Measurements from ENCODE around the gene MEX3A.

The MEX3A gene

GRCh38 chr1:156106624-156107488 lies 24.6 kb upstream of the MEX3A start:
- H3K9ac ChIP-seq (ENCODE audit: low read depth, low read length): peak overlapping the region; percentile 70
- no peaks in the 10 kb centered on the region for H3K36me3 ChIP-seq (ENCODE audit: insufficient read depth, low read length)
- no peaks in the 10 kb centered on the region for H3K27me3 ChIP-seq (ENCODE audit: control insufficient read depth, insufficient read depth, low read length)
- no peaks in the 10 kb centered on the region for H3K9me3 ChIP-seq (replicated peaks; ENCODE audit: low read length)
- H3K4me1 ChIP-seq (ENCODE audit: control insufficient read depth, insufficient read depth, low read length): peaks cover 55% of the 10 kb centered on the region
- peak overlapping the region; percentile 49 for H3K4me2 ChIP-seq (ENCODE audit: low read length)
- no peak overlapping the region for H3K4me3 ChIP-seq (ENCODE audit: low read length)

- Histone ChIP-seq H3K9ac (ENCODE audit: low read depth, low read length) (peak overlapping the region; percentile 87), H3K4me2 (ENCODE audit: low read length) (peak overlapping the region; percentile 73), H3K4me3 (ENCODE audit: low read length) (peak overlapping the region; percentile 59), H3K36me3 (ENCODE audit: insufficient read depth, low read length) (no peaks in the 10 kb centered on the region), H3K27me3 (ENCODE audit: control insufficient read depth, insufficient read depth, low read length) (no peaks in the 10 kb centered on the region), H3K4me1 (ENCODE audit: control insufficient read depth, insufficient read depth, low read length) (peaks cover 50% of the 10 kb centered on the region), H3K9me3 (replicated peaks; ENCODE audit: low read length) (no peaks in the 10 kb centered on the region)
These were observed 22.9 kb upstream of the MEX3A start for GRCh38 chr1:156104861-156105832.

GRCh38 chr1:156104065-156104810 lies 22.0 kb upstream of the MEX3A start:
- Histone ChIP-seq H3K9ac (ENCODE audit: low read depth, low read length) (peak overlapping the region; percentile 87), H3K4me3 (ENCODE audit: low read length) (peak overlapping the region; percentile 40)

GRCh38 chr1:156103521-156103947 lies 21.3 kb upstream of the MEX3A start:
- Histone ChIP-seq H3K9ac (ENCODE audit: low read depth, low read length) (peak overlapping the region; percentile 87), H3K4me3 (ENCODE audit: low read length) (peak overlapping the region; percentile 40), H3K27me3 (ENCODE audit: control insufficient read depth, insufficient read depth, low read length) (no peaks in the 10 kb centered on the region), H3K9me3 (replicated peaks; ENCODE audit: low read length) (no peaks in the 10 kb centered on the region), H3K4me1 (ENCODE audit: control insufficient read depth, insufficient read depth, low read length) (peaks cover 50% of the 10 kb centered on the region), H3K4me2 (ENCODE audit: low read length) (peak overlapping the region; percentile 73), H3K36me3 (ENCODE audit: insufficient read depth, low read length) (no peaks in the 10 kb centered on the region)

More at GRCh38 chr1:156104065-156104810, 22.0 kb upstream of the MEX3A start:
- Histone ChIP-seq H3K4me1 (ENCODE audit: control insufficient read depth, insufficient read depth, low read length) (peaks cover 50% of the 10 kb centered on the region), H3K36me3 (ENCODE audit: insufficient read depth, low read length) (no peaks in the 10 kb centered on the region), H3K4me2 (ENCODE audit: low read length) (peak overlapping the region; percentile 73), H3K27me3 (ENCODE audit: control insufficient read depth, insufficient read depth, low read length) (no peaks in the 10 kb centered on the region), H3K9me3 (replicated peaks; ENCODE audit: low read length) (no peaks in the 10 kb centered on the region)

- no peak overlapping the region for H3K4me3 ChIP-seq (ENCODE audit: low read length)
- H3K4me2 ChIP-seq (ENCODE audit: low read length): peak overlapping the region; percentile 73
- H3K27me3 ChIP-seq (ENCODE audit: control insufficient read depth, insufficient read depth, low read length): no peaks in the 10 kb centered on the region
- H3K9ac ChIP-seq (ENCODE audit: low read depth, low read length): peak overlapping the region; percentile 87
- H3K36me3 ChIP-seq (ENCODE audit: insufficient read depth, low read length): no peaks in the 10 kb centered on the region
- H3K4me1 ChIP-seq (ENCODE audit: control insufficient read depth, insufficient read depth, low read length): peaks cover 50% of the 10 kb centered on the region
- no peaks in the 10 kb centered on the region for H3K9me3 ChIP-seq (replicated peaks; ENCODE audit: low read length)
These were observed 20.6 kb upstream of the MEX3A start for GRCh38 chr1:156102633-156103511.

GRCh38 chr1:156101880-156102279 lies 19.6 kb upstream of the MEX3A start:
- Histone ChIP-seq H3K4me3 (ENCODE audit: low read length) (no peak overlapping the region), H3K27me3 (ENCODE audit: control insufficient read depth, insufficient read depth, low read length) (no peaks in the 10 kb centered on the region), H3K4me1 (ENCODE audit: control insufficient read depth, insufficient read depth, low read length) (peaks cover 52% of the 10 kb centered on the region), H3K4me2 (ENCODE audit: low read length) (no peak overlapping the region), H3K9ac (ENCODE audit: low read depth, low read length) (no peak overlapping the region), H3K36me3 (ENCODE audit: insufficient read depth, low read length) (no peaks in the 10 kb centered on the region), H3K9me3 (replicated peaks; ENCODE audit: low read length) (no peaks in the 10 kb centered on the region)

GRCh38 chr1:156100205-156100995 lies 18.1 kb upstream of the MEX3A start:
- Histone ChIP-seq H3K27me3 (ENCODE audit: control insufficient read depth, insufficient read depth, low read length) (no peaks in the 10 kb centered on the region), H3K4me3 (ENCODE audit: low read length) (no peak overlapping the region), H3K9me3 (replicated peaks; ENCODE audit: low read length) (no peaks in the 10 kb centered on the region), H3K4me1 (ENCODE audit: control insufficient read depth, insufficient read depth, low read length) (peaks cover 49% of the 10 kb centered on the region), H3K4me2 (ENCODE audit: low read length) (no peak overlapping the region), H3K36me3 (ENCODE audit: insufficient read depth, low read length) (no peaks in the 10 kb centered on the region), H3K9ac (ENCODE audit: low read depth, low read length) (no peak overlapping the region)

GRCh38 chr1:156099282-156099681 lies 17.0 kb upstream of the MEX3A start:
- Histone ChIP-seq H3K4me2 (ENCODE audit: low read length) (no peak overlapping the region), H3K9ac (ENCODE audit: low read depth, low read length) (no peak overlapping the region), H3K4me3 (ENCODE audit: low read length) (no peak overlapping the region), H3K4me1 (ENCODE audit: control insufficient read depth, insufficient read depth, low read length) (peaks cover 38% of the 10 kb centered on the region), H3K9me3 (replicated peaks; ENCODE audit: low read length) (no peaks in the 10 kb centered on the region), H3K36me3 (ENCODE audit: insufficient read depth, low read length) (no peaks in the 10 kb centered on the region), H3K27me3 (ENCODE audit: control insufficient read depth, insufficient read depth, low read length) (no peaks in the 10 kb centered on the region)

- Histone ChIP-seq H3K9me3 (replicated peaks; ENCODE audit: low read length) (no peaks in the 10 kb centered on the region), H3K4me2 (ENCODE audit: low read length) (no peak overlapping the region), H3K4me1 (ENCODE audit: control insufficient read depth, insufficient read depth, low read length) (peaks cover 33% of the 10 kb centered on the region), H3K36me3 (ENCODE audit: insufficient read depth, low read length) (no peaks in the 10 kb centered on the region), H3K9ac (ENCODE audit: low read depth, low read length) (no peak overlapping the region), H3K27me3 (ENCODE audit: control insufficient read depth, insufficient read depth, low read length) (no peaks in the 10 kb centered on the region), H3K4me3 (ENCODE audit: low read length) (no peak overlapping the region)
These were observed 16.5 kb upstream of the MEX3A start for GRCh38 chr1:156098784-156099183.
